ENCODE data around the gene RPS6KC1.

RPS6KC1 gene

DNA sequence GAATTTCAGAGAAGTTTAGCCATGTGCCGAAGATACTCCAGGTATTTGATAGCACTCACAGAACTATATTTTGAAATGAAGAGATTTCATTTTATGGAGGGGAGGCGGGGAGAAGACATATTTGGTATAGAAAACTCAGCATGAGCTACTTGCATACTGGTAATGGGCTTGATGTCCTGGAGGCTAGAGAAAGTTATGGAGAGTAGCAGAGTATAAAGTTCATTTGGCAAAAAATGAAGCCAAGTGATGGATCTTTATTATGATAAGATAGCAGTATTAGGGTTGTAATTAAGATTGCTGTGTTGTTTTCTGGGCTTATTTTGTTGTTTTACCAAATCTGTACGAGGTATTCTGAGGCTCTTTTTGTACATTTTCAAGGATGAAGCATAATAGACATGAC is 72.0 kb downstream of the RPS6KC1 start:
- CTCF ChIA-PET: interaction anchor here (0.6 kb wide), 1 partner anchor 596 kb away, joined by 3 read pairs; no protein-coding TSS in a partner anchor
- no peak for DNase-seq (ENCODE audit: extremely low spot score)
- POLR2A ChIA-PET: no interaction called here
- TF ChIP-seq HDGF (IDR thresholded peaks at IDR 0.05; ENCODE audit: borderline replicate concordance): no peak
- TF ChIP-seq SP1 (IDR thresholded peaks at IDR 0.05): no peak

DNA sequence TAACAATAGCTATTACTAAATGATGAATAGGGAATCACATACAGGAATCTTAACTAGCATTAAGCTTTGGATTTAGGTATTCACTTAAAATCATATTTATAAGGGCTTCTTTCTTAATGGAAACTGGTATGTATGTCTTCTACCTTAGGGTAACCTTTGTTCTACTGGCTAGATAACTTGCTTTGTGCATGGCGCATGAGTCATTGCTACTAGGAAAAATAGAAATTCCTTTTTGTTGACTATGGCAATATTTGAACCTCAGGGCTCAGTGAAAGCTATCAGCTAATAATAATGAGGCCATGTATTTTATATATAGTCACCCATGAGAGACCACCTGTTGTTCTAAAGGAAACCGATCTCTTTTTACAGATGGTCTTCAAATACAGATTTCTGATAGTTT is 72.5 kb downstream of the RPS6KC1 start:
- CTCF ChIA-PET: interaction anchor here (0.6 kb wide), 1 partner anchor 596 kb away, joined by 3 read pairs; no protein-coding TSS in a partner anchor
- DNase-seq (ENCODE audit: extremely low spot score): no peak
- TF ChIP-seq SP1 (IDR thresholded peaks at IDR 0.05) (no peak), L3MBTL2 (conservative IDR thresholded peaks at IDR 0.05) (no peak), ARNT (IDR thresholded peaks at IDR 0.05) (no peak), ZNF384 (IDR thresholded peaks at IDR 0.05) (no peak), CTBP1 (IDR thresholded peaks at IDR 0.05; ENCODE audit: borderline replicate concordance) (no peak), FOXA1 (IDR thresholded peaks at IDR 0.05) (no peak), TARDBP (IDR thresholded peaks at IDR 0.05) (no peak), ELF4 (IDR thresholded peaks at IDR 0.05) (no peak), LEF1 (IDR thresholded peaks at IDR 0.05; ENCODE audit: borderline replicate concordance) (no peak), BHLHE40 (IDR thresholded peaks at IDR 0.05; ENCODE audit: borderline replicate concordance) (no peak), FOXK2 (IDR thresholded peaks at IDR 0.05) (no peak), SUZ12 (IDR thresholded peaks at IDR 0.05) (no peak)
- POLR2A ChIA-PET: no interaction called here

GRCh38 chr1:213124590-213124989 is 73.5 kb downstream of the RPS6KC1 start:
- POLR2A ChIA-PET: no interaction called here
- CTCF ChIA-PET: no interaction called here
- DNase-seq (ENCODE audit: extremely low spot score): no peak
- no peak for TF ChIP-seq SUZ12 (IDR thresholded peaks at IDR 0.05)
- no peak for TF ChIP-seq ELF4 (IDR thresholded peaks at IDR 0.05)
- TF ChIP-seq BHLHE40 (IDR thresholded peaks at IDR 0.05; ENCODE audit: borderline replicate concordance): no peak
- TF ChIP-seq HDGF (IDR thresholded peaks at IDR 0.05; ENCODE audit: borderline replicate concordance): no peak
- TF ChIP-seq SP1 (IDR thresholded peaks at IDR 0.05): no peak
- TF ChIP-seq TARDBP (IDR thresholded peaks at IDR 0.05): no peak
- TF ChIP-seq ZNF384 (IDR thresholded peaks at IDR 0.05): no peak
- no peak for TF ChIP-seq FOXK2 (IDR thresholded peaks at IDR 0.05)
- TF ChIP-seq L3MBTL2 (conservative IDR thresholded peaks at IDR 0.05): no peak
- no peak for TF ChIP-seq ARNT (IDR thresholded peaks at IDR 0.05)

DNA sequence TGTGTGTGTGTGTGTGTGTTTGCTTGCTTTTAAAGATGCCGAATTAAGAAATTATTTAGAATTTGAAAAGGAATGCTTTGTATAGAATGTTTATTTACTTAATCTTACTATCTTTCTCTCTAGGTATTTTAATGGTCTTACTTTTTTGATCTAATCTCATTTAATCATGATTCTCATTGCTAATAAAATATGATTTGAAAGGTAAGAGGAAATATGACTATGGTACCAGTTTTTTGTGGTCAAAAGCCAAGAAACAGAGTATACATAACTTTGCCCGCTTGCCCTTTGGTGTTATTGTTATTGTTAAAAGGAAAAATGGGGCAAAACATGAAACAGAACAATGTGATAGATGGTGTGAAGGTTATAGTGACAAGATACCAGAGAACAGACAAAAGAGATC is 74.6 kb downstream of the RPS6KC1 start:
- POLR2A ChIA-PET: no interaction called here
- CTCF ChIA-PET: no interaction called here

GRCh38 chr1:213127074-213127473 is 76.0 kb downstream of the RPS6KC1 start:
- TF ChIP-seq L3MBTL2 (conservative IDR thresholded peaks at IDR 0.05) (no peak), CTBP1 (IDR thresholded peaks at IDR 0.05; ENCODE audit: borderline replicate concordance) (no peak), SUZ12 (IDR thresholded peaks at IDR 0.05) (no peak), BHLHE40 (IDR thresholded peaks at IDR 0.05; ENCODE audit: borderline replicate concordance) (no peak)
- ChIA-PET POLR2A (no interaction called here), CTCF (no interaction called here)
- DNase-seq (ENCODE audit: extremely low spot score): no peak

More for the DNA sequence above, 74.6 kb downstream of the RPS6KC1 start:
- DNase-seq (ENCODE audit: extremely low spot score): no peak
- TF ChIP-seq SUZ12 (IDR thresholded peaks at IDR 0.05): no peak
- TF ChIP-seq TARDBP (IDR thresholded peaks at IDR 0.05): no peak
- TF ChIP-seq FOXM1 (IDR thresholded peaks at IDR 0.05; ENCODE audit: borderline replicate concordance): no peak

GRCh38 chr1:213131851-213132655 is 81.0 kb downstream of the RPS6KC1 start:
- DNase-seq (ENCODE audit: extremely low spot score): no peak
- TF ChIP-seq FOXA1 (IDR thresholded peaks at IDR 0.05): no peak
- no peak for TF ChIP-seq L3MBTL2 (conservative IDR thresholded peaks at IDR 0.05)
- no peak for TF ChIP-seq ARNT (IDR thresholded peaks at IDR 0.05)
- no peak for TF ChIP-seq ELF4 (IDR thresholded peaks at IDR 0.05)
- no peak for TF ChIP-seq HDGF (IDR thresholded peaks at IDR 0.05; ENCODE audit: borderline replicate concordance)
- no peak for TF ChIP-seq SUZ12 (IDR thresholded peaks at IDR 0.05)
- TF ChIP-seq, protein P1, sequence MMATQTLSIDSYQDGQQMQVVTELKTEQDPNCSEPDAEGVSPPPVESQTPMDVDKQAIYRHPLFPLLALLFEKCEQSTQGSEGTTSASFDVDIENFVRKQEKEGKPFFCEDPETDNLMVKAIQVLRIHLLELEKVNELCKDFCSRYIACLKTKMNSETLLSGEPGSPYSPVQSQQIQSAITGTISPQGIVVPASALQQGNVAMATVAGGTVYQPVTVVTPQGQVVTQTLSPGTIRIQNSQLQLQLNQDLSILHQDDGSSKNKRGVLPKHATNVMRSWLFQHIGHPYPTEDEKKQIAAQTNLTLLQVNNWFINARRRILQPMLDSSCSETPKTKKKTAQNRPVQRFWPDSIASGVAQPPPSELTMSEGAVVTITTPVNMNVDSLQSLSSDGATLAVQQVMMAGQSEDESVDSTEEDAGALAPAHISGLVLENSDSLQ (IDR thresholded peaks at IDR 0.05): no peak
- TF ChIP-seq NFRKB (IDR thresholded peaks at IDR 0.05): no peak
- TF ChIP-seq CTBP1 (IDR thresholded peaks at IDR 0.05; ENCODE audit: borderline replicate concordance): no peak
- TF ChIP-seq FOXM1 (IDR thresholded peaks at IDR 0.05; ENCODE audit: borderline replicate concordance): no peak
- no peak for TF ChIP-seq SP1 (IDR thresholded peaks at IDR 0.05)
- TF ChIP-seq TARDBP (IDR thresholded peaks at IDR 0.05): no peak
- no peak for TF ChIP-seq FOXK2 (IDR thresholded peaks at IDR 0.05)
- TF ChIP-seq BHLHE40 (IDR thresholded peaks at IDR 0.05; ENCODE audit: borderline replicate concordance): no peak
- TF ChIP-seq LEF1 (IDR thresholded peaks at IDR 0.05; ENCODE audit: borderline replicate concordance): no peak
- no peak for TF ChIP-seq ZNF384 (IDR thresholded peaks at IDR 0.05)
- CTCF ChIA-PET: no interaction called here
- POLR2A ChIA-PET: no interaction called here

DNA sequence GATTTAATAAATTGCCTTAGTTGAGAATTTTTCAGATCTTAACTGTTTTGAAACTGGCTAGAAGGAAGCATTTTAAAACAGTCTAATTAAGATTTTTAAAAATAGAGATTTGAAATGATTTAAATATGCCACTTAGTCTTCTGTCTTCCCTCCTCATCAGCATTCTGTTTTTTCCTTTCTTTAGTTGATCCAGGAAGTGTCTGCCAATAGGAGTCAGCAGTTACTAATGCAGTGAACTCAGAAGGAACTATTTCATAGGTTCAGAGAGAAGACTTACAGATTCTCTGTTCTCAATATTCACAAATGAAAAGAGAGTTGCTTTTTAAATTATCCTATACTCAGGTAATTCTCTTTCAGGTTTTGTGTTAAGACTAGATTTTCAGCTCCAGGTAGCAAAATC is 84.5 kb downstream of the RPS6KC1 start:
- TF ChIP-seq BHLHE40 (IDR thresholded peaks at IDR 0.05; ENCODE audit: borderline replicate concordance): no peak
- no peak for DNase-seq (ENCODE audit: extremely low spot score)
- POLR2A ChIA-PET: no interaction called here
- CTCF ChIA-PET: no interaction called here

DNA sequence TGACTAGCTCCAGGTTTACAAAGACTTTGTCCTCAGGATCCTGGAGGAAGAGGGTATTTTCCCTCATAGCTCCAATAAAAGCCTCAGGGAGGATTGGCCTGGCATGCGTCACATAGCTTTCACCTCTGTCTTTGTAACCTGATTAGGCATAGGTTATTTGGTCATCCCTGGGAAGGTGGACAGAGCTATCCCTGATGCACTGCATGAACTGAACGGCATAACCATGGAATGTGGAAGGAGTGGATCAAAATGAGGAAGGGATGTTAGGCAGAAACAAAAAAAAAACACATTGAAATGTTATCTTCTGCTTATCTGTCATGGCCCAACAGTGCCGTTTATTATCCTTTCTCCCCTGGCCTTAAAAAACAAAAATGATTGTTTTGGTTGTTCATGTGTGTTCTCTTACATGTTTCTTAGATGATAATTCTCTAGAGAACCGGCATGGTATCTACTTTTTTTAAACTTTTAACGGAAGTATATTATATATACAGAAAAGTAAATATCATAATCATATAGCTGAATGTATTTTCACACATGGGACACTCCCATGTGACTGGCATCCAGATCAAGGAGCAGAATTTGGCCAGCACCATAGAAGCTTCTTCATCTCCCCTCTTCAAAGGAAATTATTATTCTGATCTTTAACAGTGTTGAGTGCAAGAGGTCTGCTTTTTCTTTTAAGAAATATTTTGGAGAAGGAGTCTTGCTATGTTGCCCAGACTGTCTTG is 85.3 kb downstream of the RPS6KC1 start:
- CTCF ChIA-PET: interaction anchor here (0.6 kb wide), 1 partner anchor 129 kb away, joined by 4 read pairs; no protein-coding TSS in a partner anchor

More for the DNA sequence above, 85.3 kb downstream of the RPS6KC1 start:
- no peak for DNase-seq (ENCODE audit: extremely low spot score)
- TF ChIP-seq SP1 (IDR thresholded peaks at IDR 0.05): no peak
- no peak for TF ChIP-seq LEF1 (IDR thresholded peaks at IDR 0.05; ENCODE audit: borderline replicate concordance)
- no peak for TF ChIP-seq ARNT (IDR thresholded peaks at IDR 0.05)
- no peak for TF ChIP-seq FOXK2 (IDR thresholded peaks at IDR 0.05)
- no peak for TF ChIP-seq TARDBP (IDR thresholded peaks at IDR 0.05)
- TF ChIP-seq L3MBTL2 (conservative IDR thresholded peaks at IDR 0.05): no peak
- no peak for TF ChIP-seq FOXA1 (IDR thresholded peaks at IDR 0.05)
- TF ChIP-seq HDGF (IDR thresholded peaks at IDR 0.05; ENCODE audit: borderline replicate concordance): no peak
- no peak for TF ChIP-seq NFRKB (IDR thresholded peaks at IDR 0.05)
- POLR2A ChIA-PET: no interaction called here

Data from HEK293T (cell line).